HepG2 (cell line): Measurements from ENCODE around the gene CS. TPM values are rescaled to one million over a fixed set of nuclear protein-coding genes. Genes with fewer than 3 reads are reported as not detected.

ENCODE experiments used
- DNMT3B ChIP-seq: conservative IDR thresholded peaks from 2 replicates; pipeline ENCODE4 v1.6.1; 2016; ENCODE audit warnings: missing biosample characterization, control low read depth
- GPN1 ChIP-seq: sonication (generic); formaldehyde crosslinking; IDR thresholded peaks from 2 replicates; pipeline ENCODE4 v1.5.1; 2020; ENCODE audit warnings: missing genetic modification reagents, borderline replicate concordance
- IKZF4 ChIP-seq: sonication (generic); formaldehyde crosslinking; IDR thresholded peaks from 2 replicates; pipeline ENCODE4 v1.5.1; 2020; ENCODE audit warnings: borderline replicate concordance, mild to moderate bottlenecking, low read depth, missing genetic modification reagents; ENCODE audit errors: not compliant biosample characterization
- MTF2 ChIP-seq: sonication (generic); formaldehyde crosslinking; IDR thresholded peaks from 2 replicates; pipeline ENCODE4 v1.5.0; 2020; ENCODE audit warnings: missing genetic modification reagents, borderline replicate concordance
- NRL ChIP-seq: sonication (generic); formaldehyde crosslinking; IDR thresholded peaks from 2 replicates; pipeline ENCODE4 v1.5.0; 2020; ENCODE audit warnings: missing genetic modification reagents, mild to moderate bottlenecking, moderate library complexity, borderline replicate concordance
- PAF1 ChIP-seq: IDR thresholded peaks from 2 replicates; pipeline ENCODE4 v1.6.1; 2016; ENCODE audit warnings: missing genetic modification reagents, missing compliant biosample characterization
- POLR2A ChIP-seq, 2 experiments: IDR thresholded peaks; 2 replicates each; pipeline ENCODE4 v1.6.1; 2011; ENCODE audit warnings: low read depth in 2 of 2, low read length in 2 of 2, mild to moderate bottlenecking in 1 of 2, moderate library complexity in 1 of 2; ENCODE audit not compliant: insufficient read depth in 1 of 2
- RCOR2 ChIP-seq: IDR thresholded peaks from 2 replicates; pipeline ENCODE4 v1.6.1; 2016; ENCODE audit warnings: missing biosample characterization, missing genetic modification reagents
- SAFB2 ChIP-seq: sonication (generic); formaldehyde crosslinking; IDR thresholded peaks from 2 replicates; pipeline ENCODE4 v1.5.1; 2020; ENCODE audit warnings: missing genetic modification reagents, low read depth, mild to moderate bottlenecking, borderline replicate concordance
- STAT5B ChIP-seq: sonication (generic); formaldehyde crosslinking; IDR thresholded peaks from 2 replicates; pipeline ENCODE4 v1.4.0; 2020; ENCODE audit warnings: missing genetic modification reagents
- TFE3 ChIP-seq: IDR thresholded peaks from 2 replicates; pipeline ENCODE4 v1.6.1; 2016
- TOPORS ChIP-seq: sonication (generic); formaldehyde crosslinking; IDR thresholded peaks from 2 replicates; pipeline ENCODE4 v1.8.0; 2023; ENCODE audit warnings: mild to moderate bottlenecking, missing genetic modification reagents
- TSC22D2 ChIP-seq: sonication (generic); formaldehyde crosslinking; IDR thresholded peaks from 2 replicates; pipeline ENCODE4 v1.5.1; 2020; ENCODE audit warnings: missing genetic modification reagents, mild to moderate bottlenecking, borderline replicate concordance
- ZNF136 ChIP-seq: sonication (generic); formaldehyde crosslinking; IDR thresholded peaks from 2 replicates; pipeline ENCODE4 v1.8.1; 2022; ENCODE audit warnings: low read depth, mild to moderate bottlenecking, moderate library complexity, missing genetic modification reagents
- ZNF496 ChIP-seq: sonication (generic); formaldehyde crosslinking; IDR thresholded peaks from 2 replicates; pipeline ENCODE4 v1.8.1; 2023; ENCODE audit warnings: mild to moderate bottlenecking, moderate library complexity, missing genetic modification reagents; ENCODE audit not compliant: insufficient replicate concordance
- ZNF605 ChIP-seq: sonication (generic); formaldehyde crosslinking; IDR thresholded peaks from 2 replicates; pipeline ENCODE4 v1.8.0; 2022; ENCODE audit warnings: mild to moderate bottlenecking, missing genetic modification reagents
- ZNF616 ChIP-seq: sonication (generic); formaldehyde crosslinking; IDR thresholded peaks from 2 replicates; pipeline ENCODE4 v1.5.0; 2020; ENCODE audit warnings: low read depth, mild to moderate bottlenecking, missing genetic modification reagents
- ZNF678 ChIP-seq: sonication (generic); formaldehyde crosslinking; IDR thresholded peaks from 2 replicates; pipeline ENCODE4 v1.4.0; 2020; ENCODE audit warnings: mild to moderate bottlenecking, missing genetic modification reagents
- polyA plus RNA-seq, 8 experiments: library from polyadenylated mRNA; depleted of rRNA in 3 of 8; stranded (reverse) in 7 of 8; unstranded in 1 of 8; fragments of >200 nt; fragmentation: Illumina TruSeq in 4 of 8; extraction: Trizol in 4 of 8; gene quantifications; 2 replicates each; pipeline versions ENCODE4 v1.2.1 to v1.2.3, GENCODE V29; 2011 to 2016; ENCODE audit warnings: low read depth in 4 of 8, missing spikeins in 1 of 8, mixed read lengths in 1 of 8; ENCODE audit not compliant: insufficient read depth in 1 of 8
- total RNA-seq, 5 experiments: library from RNA; depleted of rRNA; stranded (reverse); fragments of >200 nt; fragmentation: Illumina TruSeq; extraction: Trizol; gene quantifications; 2 replicates each; pipeline ENCODE4 v1.2.3, GENCODE V29; 2016; ENCODE audit warnings: low read depth in 1 of 5
- TF ChIP-seq, protein P1 (sequence below), 2 experiments: fragments of 450-650 bp in 1 of 2; sonication (generic) in 1 of 2; formaldehyde crosslinking; IDR thresholded peaks; 2 replicates each; pipeline versions ENCODE4 v1.5.0 to v1.8.0; 2020 to 2022; ENCODE audit warnings: mild to moderate bottlenecking in 1 of 2, missing genetic modification reagents in 1 of 2
- TF ChIP-seq, protein P2 (sequence below): sonication (generic); formaldehyde crosslinking; IDR thresholded peaks from 2 replicates; pipeline ENCODE4 v1.4.0; 2020; ENCODE audit warnings: mild to moderate bottlenecking, missing genetic modification reagents, borderline replicate concordance

CS gene
- total and polyA plus RNA-seq, 2 of the 13 experiments (the other 11 are each of a cell fraction or from before 2014, with no cell fraction given): 173 to 175 TPM

DNA sequence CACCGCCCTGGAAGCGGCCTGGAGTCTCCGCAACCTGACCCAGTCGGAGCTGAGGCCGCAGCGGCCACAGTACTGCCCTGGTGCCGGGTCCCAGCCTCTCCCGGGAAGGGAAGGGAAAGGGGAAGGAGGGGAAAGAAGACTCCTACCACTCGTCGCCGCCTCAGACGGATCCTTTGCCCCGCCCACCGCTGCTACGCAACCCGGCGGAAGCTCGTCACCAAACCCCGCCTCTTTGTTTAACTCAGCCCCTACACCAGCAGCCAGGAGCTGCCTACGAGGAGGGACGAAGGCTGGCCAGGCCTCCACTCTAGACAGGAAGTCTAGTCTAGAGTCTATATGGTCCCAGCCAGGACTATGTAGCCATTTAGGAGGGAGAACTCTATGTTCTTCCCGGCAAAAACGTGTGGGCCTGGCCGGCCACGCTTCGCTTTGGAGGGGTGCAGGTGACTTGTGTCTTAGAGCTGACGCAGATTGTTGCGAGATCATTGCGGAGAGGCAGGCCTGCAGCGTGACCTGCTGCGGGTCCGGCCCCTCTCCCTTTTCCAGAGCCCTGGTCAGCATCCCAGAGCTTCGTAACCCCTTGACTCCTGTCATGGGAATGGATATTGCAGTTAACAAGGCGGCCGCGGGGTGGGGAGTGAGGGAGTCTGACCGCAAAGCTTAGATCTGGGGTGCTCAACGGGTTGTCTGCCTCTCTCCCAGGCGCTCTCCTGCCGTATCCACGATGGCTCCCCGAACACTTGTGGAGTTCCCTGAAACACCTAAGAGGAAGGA lies 78.2 kb downstream of the CS start, which contains the start of gene RNF41 (continued):
- peak; percentile 36; the same call in 1 of the 2 replicates for TF ChIP-seq TFE3 (CRISPR knock-in tag)
- peak; percentile 66; the same call in 1 of the 2 replicates for TF ChIP-seq MTF2 (CRISPR knock-in tag)
- TF ChIP-seq TSC22D2: no peak; the same call in 1 of the 2 replicates
- TF ChIP-seq ZNF605 (CRISPR knock-in tag): peak; percentile 77
- no peak; the same call in 1 of the 2 replicates for TF ChIP-seq ZNF616
- peak; percentile 74; the same call in 1 of the 2 replicates for TF ChIP-seq NRL (CRISPR knock-in tag)
- TF ChIP-seq RCOR2: peak; percentile 50; the same call in 1 of the 2 replicates
- no peak for TF ChIP-seq PAF1 (CRISPR knock-in tag)
- TF ChIP-seq TOPORS (CRISPR knock-in tag): 0 out of 2 replicates have a peak, but pooled peaks have one; percentile 22
- TF ChIP-seq, protein P1, sequence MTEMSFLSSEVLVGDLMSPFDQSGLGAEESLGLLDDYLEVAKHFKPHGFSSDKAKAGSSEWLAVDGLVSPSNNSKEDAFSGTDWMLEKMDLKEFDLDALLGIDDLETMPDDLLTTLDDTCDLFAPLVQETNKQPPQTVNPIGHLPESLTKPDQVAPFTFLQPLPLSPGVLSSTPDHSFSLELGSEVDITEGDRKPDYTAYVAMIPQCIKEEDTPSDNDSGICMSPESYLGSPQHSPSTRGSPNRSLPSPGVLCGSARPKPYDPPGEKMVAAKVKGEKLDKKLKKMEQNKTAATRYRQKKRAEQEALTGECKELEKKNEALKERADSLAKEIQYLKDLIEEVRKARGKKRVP (CRISPR knock-in tag; IDR thresholded peaks at IDR 0.05): no peak; a peak in 1 of 4 replicates
- TF ChIP-seq GPN1 (CRISPR knock-in tag): no peak
- TF ChIP-seq POLR2A (IDR thresholded peaks at IDR 0.05; ENCODE audit: insufficient read depth in 1 of 2, low read depth in 2 of 2, low read length in 2 of 2): peak; percentile 80 to 85
- no peak for TF ChIP-seq STAT5B (CRISPR knock-in tag)
- TF ChIP-seq IKZF4 (CRISPR knock-in tag): peak; percentile 69
- 0 out of 2 replicates have a peak, but pooled peaks have one; percentile 57 for TF ChIP-seq DNMT3B (CRISPR knock-in tag)
- TF ChIP-seq ZNF496 (CRISPR knock-in tag): no peak
- no peak for TF ChIP-seq SAFB2 (CRISPR knock-in tag)
- TF ChIP-seq, protein P2, sequence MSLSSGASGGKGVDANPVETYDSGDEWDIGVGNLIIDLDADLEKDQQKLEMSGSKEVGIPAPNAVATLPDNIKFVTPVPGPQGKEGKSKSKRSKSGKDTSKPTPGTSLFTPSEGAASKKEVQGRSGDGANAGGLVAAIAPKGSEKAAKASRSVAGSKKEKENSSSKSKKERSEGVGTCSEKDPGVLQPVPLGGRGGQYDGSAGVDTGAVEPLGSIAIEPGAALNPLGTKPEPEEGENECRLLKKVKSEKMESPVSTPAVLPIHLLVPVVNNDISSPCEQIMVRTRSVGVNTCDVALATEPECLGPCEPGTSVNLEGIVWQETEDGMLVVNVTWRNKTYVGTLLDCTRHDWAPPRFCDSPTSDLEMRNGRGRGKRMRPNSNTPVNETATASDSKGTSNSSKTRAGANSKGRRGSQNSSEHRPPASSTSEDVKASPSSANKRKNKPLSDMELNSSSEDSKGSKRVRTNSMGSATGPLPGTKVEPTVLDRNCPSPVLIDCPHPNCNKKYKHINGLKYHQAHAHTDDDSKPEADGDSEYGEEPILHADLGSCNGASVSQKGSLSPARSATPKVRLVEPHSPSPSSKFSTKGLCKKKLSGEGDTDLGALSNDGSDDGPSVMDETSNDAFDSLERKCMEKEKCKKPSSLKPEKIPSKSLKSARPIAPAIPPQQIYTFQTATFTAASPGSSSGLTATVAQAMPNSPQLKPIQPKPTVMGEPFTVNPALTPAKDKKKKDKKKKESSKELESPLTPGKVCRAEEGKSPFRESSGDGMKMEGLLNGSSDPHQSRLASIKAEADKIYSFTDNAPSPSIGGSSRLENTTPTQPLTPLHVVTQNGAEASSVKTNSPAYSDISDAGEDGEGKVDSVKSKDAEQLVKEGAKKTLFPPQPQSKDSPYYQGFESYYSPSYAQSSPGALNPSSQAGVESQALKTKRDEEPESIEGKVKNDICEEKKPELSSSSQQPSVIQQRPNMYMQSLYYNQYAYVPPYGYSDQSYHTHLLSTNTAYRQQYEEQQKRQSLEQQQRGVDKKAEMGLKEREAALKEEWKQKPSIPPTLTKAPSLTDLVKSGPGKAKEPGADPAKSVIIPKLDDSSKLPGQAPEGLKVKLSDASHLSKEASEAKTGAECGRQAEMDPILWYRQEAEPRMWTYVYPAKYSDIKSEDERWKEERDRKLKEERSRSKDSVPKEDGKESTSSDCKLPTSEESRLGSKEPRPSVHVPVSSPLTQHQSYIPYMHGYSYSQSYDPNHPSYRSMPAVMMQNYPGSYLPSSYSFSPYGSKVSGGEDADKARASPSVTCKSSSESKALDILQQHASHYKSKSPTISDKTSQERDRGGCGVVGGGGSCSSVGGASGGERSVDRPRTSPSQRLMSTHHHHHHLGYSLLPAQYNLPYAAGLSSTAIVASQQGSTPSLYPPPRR (CRISPR knock-in tag): peak; percentile 29; the same call in 1 of the 2 replicates
- peak; percentile 61; the same call in 1 of the 2 replicates for TF ChIP-seq ZNF678 (CRISPR knock-in tag)
- peak; percentile 82; the same call in 1 of the 2 replicates for TF ChIP-seq ZNF136
